Measurements from ENCODE around the gene HDGF. TPM values are rescaled to one million over a fixed set of nuclear protein-coding genes. Genes with fewer than 3 reads are reported as not detected.

Gene HDGF
- polyA plus RNA-seq, 1 donor: 142 TPM

DNA sequence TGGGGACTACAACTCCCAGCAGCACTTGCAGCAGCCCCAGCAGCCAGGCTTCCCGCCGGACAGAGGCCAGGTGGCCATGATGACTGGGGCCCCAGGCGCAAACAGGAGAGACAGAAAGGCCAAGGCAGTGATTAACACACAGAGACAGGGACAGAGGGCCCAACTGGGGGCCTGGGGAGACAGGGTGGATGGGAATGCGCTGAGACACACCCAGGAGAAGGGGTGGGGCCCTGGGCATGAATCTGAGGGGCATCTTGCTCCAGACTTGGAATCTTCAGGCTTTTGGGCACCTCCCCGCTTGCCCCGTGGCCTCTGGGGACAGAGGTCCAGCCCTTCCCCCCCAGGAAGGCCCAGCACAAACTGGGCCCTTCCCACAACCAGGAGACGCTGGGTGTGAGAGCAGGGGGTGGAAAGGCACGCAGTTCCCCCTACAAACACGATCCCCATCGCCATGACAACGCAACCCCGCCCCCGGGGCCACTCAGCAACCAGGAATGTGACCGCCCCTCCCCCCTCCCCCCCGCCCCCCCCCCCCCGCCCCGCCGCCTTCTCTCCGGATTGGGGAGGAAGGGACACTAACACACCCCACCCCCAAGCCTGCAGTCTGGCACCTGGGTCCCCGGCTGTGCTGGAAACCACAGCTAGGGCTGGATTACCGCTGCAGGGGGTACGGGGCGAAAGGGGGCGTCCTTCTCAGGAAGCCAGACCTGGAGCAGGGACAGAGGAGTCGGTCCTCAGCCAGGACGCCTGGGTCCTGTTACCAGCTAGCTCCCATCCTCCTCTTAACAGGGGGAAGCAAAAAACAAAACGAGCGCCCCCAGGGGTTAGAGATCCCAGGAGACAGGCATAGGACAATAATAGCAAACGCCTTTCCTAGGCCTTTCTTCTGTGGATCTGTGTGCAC is 4.5 kb downstream of the HDGF start:
- peak; percentile 94 for DNase-seq

DNA sequence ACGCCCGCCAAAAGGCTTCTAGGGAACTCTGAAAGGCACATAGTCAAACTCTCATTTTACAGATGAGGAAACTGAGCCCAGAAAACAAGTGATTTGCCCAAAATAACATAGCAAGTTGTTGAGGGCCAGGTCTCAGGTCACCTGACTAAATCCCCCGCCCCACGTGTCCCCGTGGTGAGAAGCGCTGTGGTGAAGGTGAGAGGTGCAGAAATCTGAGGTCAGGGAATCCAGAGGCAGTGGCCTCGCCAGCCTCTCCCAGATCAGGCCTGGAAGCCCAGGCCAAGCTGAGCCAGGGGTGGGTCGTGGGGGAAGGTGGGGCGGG is 5.1 kb downstream of the HDGF start:
- no peak for DNase-seq

- DNase-seq: no peak
These were observed 5.6 kb downstream of the HDGF start for GRCh38 chr1:156745881-156746280.

DNA sequence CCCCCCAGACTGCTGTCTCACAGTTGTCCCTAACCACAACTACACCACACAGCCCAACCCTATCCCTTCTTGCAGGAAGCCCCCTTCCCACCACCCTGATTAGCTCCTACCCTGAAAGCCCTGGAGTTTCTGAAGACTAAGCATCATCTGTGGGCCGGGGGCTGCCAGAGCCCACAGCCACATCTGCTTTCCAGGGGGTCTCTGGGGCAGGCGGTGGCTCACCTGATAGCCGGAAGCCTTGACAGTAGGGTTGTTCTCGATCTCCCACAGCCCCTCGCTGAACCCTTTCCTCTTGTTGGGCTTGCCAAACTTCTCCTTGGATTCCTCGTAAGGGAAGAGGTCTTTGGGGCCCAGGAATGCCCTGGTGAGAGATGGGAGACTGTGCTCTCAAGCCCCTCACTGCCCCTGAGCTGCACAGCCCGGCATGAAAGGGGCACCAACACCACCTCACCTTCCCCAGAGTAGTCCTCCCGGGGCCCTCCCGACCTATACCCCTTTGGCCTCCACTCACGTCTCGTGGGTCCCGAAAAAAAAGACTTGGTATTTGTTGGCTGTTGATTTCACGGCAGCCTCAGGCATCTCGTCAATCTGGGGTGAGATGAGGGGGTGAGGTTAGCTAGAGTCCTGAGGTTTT is 6.6 kb downstream of the HDGF start:
- DNase-seq: no peak

GRCh38 chr1:156744344-156744743 is 7.1 kb downstream of the HDGF start:
- DNase-seq: no peak

- DNase-seq: no peak
These were observed 7.8 kb downstream of the HDGF start for GRCh38 chr1:156743367-156744302.

- DNase-seq: no peak
These were observed 8.7 kb downstream of the HDGF start for GRCh38 chr1:156742801-156743200.

- DNase-seq: no peak
These were observed 9.5 kb downstream of the HDGF start for GRCh38 chr1:156742017-156742416.

GRCh38 chr1:156741481-156741983 is 9.9 kb downstream of the HDGF start:
- no peak for DNase-seq

GRCh38 chr1:156740741-156741480 is 10.6 kb downstream of the HDGF start, which contains the start of gene MRPL24:
Gene MRPL24, minus strand, starts transcription at chr1:156741088. Its CDS starts 2,384 bp downstream, at chr1:156738704.
- DNase-seq: peak; percentile 97

GRCh38 chr1:156740237-156740740 is 11.2 kb downstream of the HDGF start:
- DNase-seq: no peak

DNA sequence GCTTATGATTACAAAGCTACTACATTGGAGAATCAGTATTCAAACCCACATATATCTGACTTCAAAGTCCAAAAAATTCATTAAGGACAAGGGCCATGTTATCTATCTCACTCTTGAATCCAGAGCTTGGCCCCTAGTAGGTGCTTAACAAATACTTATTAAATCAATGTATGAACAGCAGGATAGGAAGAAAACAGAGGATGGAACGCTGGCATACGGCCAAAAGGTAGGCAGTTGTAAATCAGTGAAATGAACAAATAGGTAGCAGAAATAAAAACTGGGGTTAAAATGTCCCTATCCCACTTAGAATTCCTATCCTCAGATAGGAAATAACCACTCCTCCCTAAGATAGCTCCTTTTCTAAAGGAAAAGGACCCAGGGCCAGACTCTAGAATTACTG is 12.6 kb downstream of the HDGF start:
- DNase-seq: no peak

DNA sequence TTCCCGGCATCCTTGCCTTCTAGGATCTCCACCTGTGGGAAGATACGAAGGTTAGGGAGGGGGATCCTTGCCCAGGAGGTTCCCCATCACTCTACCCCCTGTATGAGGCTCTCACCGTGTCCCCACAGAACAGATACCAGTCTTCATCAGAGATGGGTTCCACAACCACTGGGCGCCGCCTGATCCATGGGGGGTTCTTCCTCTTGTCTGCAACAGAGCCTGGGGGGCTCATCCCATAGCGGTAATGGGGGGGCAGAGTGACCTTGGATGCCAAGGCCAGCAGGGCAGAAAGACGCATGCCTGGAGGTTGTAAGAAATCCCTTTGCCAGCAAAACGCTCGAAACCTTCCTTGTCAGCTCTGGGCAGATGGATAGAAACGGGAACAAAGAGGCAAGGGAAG is 13.1 kb downstream of the HDGF start:
- DNase-seq: no peak

DNA sequence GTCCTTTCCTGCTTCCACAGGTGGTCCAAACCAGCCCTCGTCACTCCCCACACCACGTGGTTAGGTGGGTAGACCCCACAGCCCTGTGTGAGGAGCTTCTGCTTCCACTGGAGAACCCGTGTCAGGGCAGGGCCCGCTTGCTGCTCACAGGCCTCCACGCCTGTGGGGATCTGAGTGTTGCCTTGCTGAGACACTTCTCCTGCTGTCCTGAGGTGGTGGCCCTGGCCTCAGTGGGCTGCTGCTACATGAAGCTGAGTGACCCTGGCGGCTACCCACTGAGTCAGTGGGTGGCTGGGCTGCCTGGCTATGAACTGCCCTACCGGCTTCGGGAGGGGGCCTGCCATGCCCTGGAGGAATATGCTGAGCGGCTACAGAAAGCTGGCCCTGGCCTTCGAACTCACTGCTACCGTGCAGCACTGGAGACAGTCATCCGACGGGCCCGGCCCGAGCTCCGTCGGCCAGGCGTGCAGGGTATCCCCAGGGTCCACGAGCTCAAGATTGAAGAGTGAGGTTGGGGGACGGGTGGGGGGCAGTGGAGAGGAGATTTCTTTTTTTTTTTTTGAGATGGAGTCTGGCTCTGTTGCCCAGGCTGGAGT is 17.4 kb downstream of the HDGF start:
- no peak for DNase-seq

- DNase-seq: peak; percentile 98
These were observed 22.6 kb downstream of the HDGF start, which contains the start of gene ISG20L2 for GRCh38 chr1:156728599-156729462. Gene ISG20L2, minus strand, starts transcription at chr1:156728766. Its CDS starts 1,114 bp downstream, at chr1:156727652.

GRCh38 chr1:156727926-156728598 is 23.4 kb downstream of the HDGF start, which contains the start of gene METTL25B:
Gene METTL25B, plus strand, starts transcription at chr1:156728469. Its CDS starts 636 bp downstream, at chr1:156729105.
- DNase-seq: peak; percentile 88

- DNase-seq: no peak
These were observed 24.0 kb downstream of the HDGF start for GRCh38 chr1:156727492-156727891.

GRCh38 chr1:156726549-156727226 is 24.8 kb downstream of the HDGF start:
- no peak for DNase-seq

Measured in hindlimb muscle (tissue), 1 donor.